Endothelial cell of umbilical vein (primary cell): ENCODE measurements around the gene ETV3. TPM values are rescaled to one million over a fixed set of nuclear protein-coding genes. Genes with fewer than 3 reads are reported as not detected.
"Not testable (repeated sequence)": the region's sequence is repeated elsewhere in the genome, so short reads cannot be mapped to it uniquely, and the experiment has no call there.

Source experiments
- BruUV-seq: library from RNA; stranded (reverse); fragments of 400-500 nt; replicated peaks from 2 replicates; lab custom pipeline; 2021; lab: Mats Ljungman, UMichigan
- CTCF ChIA-PET: fragments of 300-600, 350-600 bp; sonication (Branson Sonifier 250); formaldehyde crosslinking; loops from one replicate; lab custom pipeline; 2021; ENCODE audit warnings: antibody characterized with exemption, inconsistent platforms; lab: Charles Lee
- POLR2A ChIA-PET: fragments of 300-600, 350-600 bp; sonication (Branson Sonifier 250); formaldehyde crosslinking; loops from one replicate; lab custom pipeline; 2021; ENCODE audit warnings: antibody characterized with exemption, inconsistent platforms; lab: Charles Lee
- DNase-seq: peaks from one replicate; pipeline ENCODE4 v3.0.0-alpha.2; 2011; ENCODE audit warnings: low read depth, low spot score
- FAIRE-seq: peaks from 2 replicates; lab custom pipeline; 2011; peaks lifted over from hg19 to GRCh38; lab: Jason Lieb, UNC
- H2AFZ ChIP-seq: 2 replicates; pipeline ENCODE4 v1.6.0; 2012; ENCODE audit warnings: low read depth, low read length, control low read depth, inconsistent platforms
- H3K27ac ChIP-seq: 2 replicates; pipeline ENCODE4 v1.5.1; 2011; ENCODE audit warnings: low read depth, mild to moderate bottlenecking, control low read depth, low read length, moderate library complexity; ENCODE audit not compliant: insufficient read depth
- H3K27me3 ChIP-seq, 2 experiments: 2 replicates each; pipeline versions ENCODE4 v1.6.0 to v1.6.1; 2011; ENCODE audit warnings: low read length in 2 of 2, mixed read lengths in 1 of 2; ENCODE audit not compliant: control insufficient read depth in 2 of 2, insufficient read depth in 2 of 2
- H3K36me3 ChIP-seq, 2 experiments: 2 replicates in 1 of 2; 3 replicates in 1 of 2; pipeline ENCODE4 v1.5.1; 2011; ENCODE audit warnings: low read length in 2 of 2, mild to moderate bottlenecking in 1 of 2, moderate library complexity in 1 of 2; ENCODE audit not compliant: control insufficient read depth in 2 of 2, insufficient read depth in 2 of 2; ENCODE audit errors: extremely low read depth in 1 of 2
- H3K4me1 ChIP-seq: 3 replicates; pipeline ENCODE4 v1.5.1; 2011; ENCODE audit warnings: mild to moderate bottlenecking, low read length; ENCODE audit not compliant: control insufficient read depth, insufficient read depth; ENCODE audit errors: extremely low read depth
- H3K4me2 ChIP-seq: 2 replicates; pipeline ENCODE4 v1.6.1; 2011; ENCODE audit warnings: low read length, control low read depth, mixed read lengths; ENCODE audit not compliant: insufficient read depth
- H3K4me3 ChIP-seq, 3 experiments: fragments of 200-600 bp in 1 of 3; sonication (generic), shearing (Covaris generic) in 1 of 3; replicated peaks in 1 of 3; 2 replicates each; pipeline ENCODE4 v1.5.1; 2011 to 2016; ENCODE audit warnings: control low read depth in 3 of 3, low read length in 3 of 3, mild to moderate bottlenecking in 2 of 3, inconsistent platforms in 1 of 3, low read depth in 1 of 3, moderate library complexity in 1 of 3; ENCODE audit not compliant: insufficient read depth in 1 of 3
- H3K79me2 ChIP-seq: 2 replicates; pipeline ENCODE4 v1.6.0; 2012; ENCODE audit warnings: low read length, inconsistent platforms; ENCODE audit not compliant: control insufficient read depth, insufficient read depth
- H3K9ac ChIP-seq: replicated peaks from 2 replicates; pipeline ENCODE3; 2011; ENCODE audit warnings: low read length, control low read depth; ENCODE audit not compliant: insufficient read depth; ENCODE audit errors: extremely low read depth
- H3K9me1 ChIP-seq: replicated peaks from 3 replicates; pipeline ENCODE4 v1.6.0; 2011; ENCODE audit warnings: mild to moderate bottlenecking, low read length; ENCODE audit not compliant: control insufficient read depth, insufficient read depth; ENCODE audit errors: extremely low read depth
- H3K9me3 ChIP-seq: replicated peaks from 2 replicates; pipeline ENCODE4 v1.5.1; 2012; ENCODE audit warnings: low read length, inconsistent platforms; ENCODE audit not compliant: control insufficient read depth, insufficient read depth
- H4K20me1 ChIP-seq: replicated peaks from 2 replicates; pipeline ENCODE3; 2011; ENCODE audit warnings: mild to moderate bottlenecking, low read length; ENCODE audit not compliant: control insufficient read depth, insufficient read depth; ENCODE audit errors: extremely low read depth
- CTCF ChIP-seq, 2 donors: IDR thresholded peaks; 1 replicate in 1 of 2; 2 replicates in 1 of 2; pipeline ENCODE4 v1.5.1; 2011; ENCODE audit warnings: low read length in 2 of 2, mild to moderate bottlenecking in 2 of 2, moderate library complexity in 2 of 2, control low read depth in 1 of 2, inconsistent platforms in 1 of 2, low read depth in 1 of 2; ENCODE audit not compliant: insufficient read depth in 1 of 2; ENCODE audit errors: extremely low read depth in 1 of 2
- GATA2 ChIP-seq: IDR thresholded peaks from 2 replicates; pipeline ENCODE4 v1.7.0; 2011; ENCODE audit warnings: low read depth, mild to moderate bottlenecking, moderate library complexity, mixed read lengths, low read length; ENCODE audit not compliant: insufficient read length, insufficient read depth
- dilution Hi-C: fragments of 300-500 bp; cut with MboI; formaldehyde crosslinking; loops from one replicate; pipeline ENCODE4 v1.15.0; 2019; ENCODE audit warnings: low sequenced_read_pairs; ENCODE audit not compliant: extremely low pct_ligation_motif_present
- intact Hi-C: fragments of 100-400 bp; cut with micrococcal nuclease; formaldehyde crosslinking; loops from one replicate; pipeline ENCODE4 v1.10.0; 2022
- polyA plus RNA-seq, 4 experiments: library from polyadenylated mRNA; depleted of rRNA in 3 of 4; stranded (reverse) in 3 of 4; unstranded in 1 of 4; fragments of >200 nt; gene quantifications; 2 replicates each; pipeline versions ENCODE4 v1.2.1 to v1.2.3, GENCODE V29; 2011 to 2012; ENCODE audit warnings: missing spikeins in 1 of 4
- total RNA-seq: library from RNA; stranded (reverse); gene quantifications from 2 replicates; pipeline ENCODE4 v1.2.3, GENCODE V29; 2021

Gene ETV3
- total and polyA plus RNA-seq, 2 donors (not counting 3 experiments of a cell fraction or from before 2014, with no cell fraction given), result 6.8 to 22.3 TPM

GRCh38 chr1:157171903-157172503, 33.8 kb upstream of the ETV3 start:
- H3K4me2 ChIP-seq, H3K4me3 ChIP-seq, dilution Hi-C loops, H2AFZ ChIP-seq, H3K9me1 ChIP-seq, H3K27ac ChIP-seq, H3K79me2 ChIP-seq, intact Hi-C loops, H3K4me1 ChIP-seq, H3K36me3 ChIP-seq, POLR2A ChIA-PET, H3K9me3 ChIP-seq, BruUV-seq, H3K9ac ChIP-seq, H4K20me1 ChIP-seq: not testable (repeated sequence)
- CTCF ChIA-PET, result interaction anchor here (1.3 kb wide), 1 partner anchor 323 kb away, joined by 3 read pairs; no protein-coding TSS in a partner anchor
- FAIRE-seq, result peak; percentile 88
- peaks cover 10 to 12% of the 10 kb centered on the region in 2 experiments for H3K27me3 ChIP-seq
- peak; percentile 33 for DNase-seq
- peak in 1 of 2 donors; percentile 22 for TF ChIP-seq CTCF (IDR thresholded peaks at IDR 0.05; ENCODE audit: extremely low read depth in 1 of 2, insufficient read depth in 1 of 2, low read depth in 1 of 2, low read length in 2 of 2)

- ChIA-PET POLR2A (no interaction called here), CTCF (interaction anchor here (1.3 kb wide), 1 partner anchor 324 kb away, joined by 3 read pairs; no protein-coding TSS in a partner anchor)
- Histone ChIP-seq H4K20me1 (no peaks in the 10 kb centered on the region), H3K27ac (no peak overlapping the region), H3K9me3 (no peaks in the 10 kb centered on the region), H3K4me1 (no peaks in the 10 kb centered on the region), H3K27me3 (peaks cover 10 to 14% of the 10 kb centered on the region in 2 experiments), H3K9ac (no peak overlapping the region), H2AFZ (no peak overlapping the region), H3K4me3 (no peak overlapping the region), H3K79me2 (no peaks in the 10 kb centered on the region), H3K9me1 (no peaks in the 10 kb centered on the region), H3K36me3 (no peaks in the 10 kb centered on the region), H3K4me2 (no peak overlapping the region)
- FAIRE-seq, result peak; percentile 66
- BruUV-seq, result no TSS peak
- peak; percentile 32 for DNase-seq
- TF ChIP-seq GATA2 (no peak), CTCF (IDR thresholded peaks at IDR 0.05; ENCODE audit: extremely low read depth in 1 of 2, insufficient read depth in 1 of 2, low read depth in 1 of 2, low read length in 2 of 2) (peak; percentile 52 to 62)
- intact Hi-C loops (no loop called here), dilution Hi-C loops (no loop called here)
Measured at GRCh38 chr1:157170677-157171515, 32.7 kb upstream of the ETV3 start.
